Activated T-helper 17 cell treated with anti-CD3 and anti-CD28 coated beads, Interleukin-2, amount 50 U/mL, for 72 hours (primary cell): ENCODE results near the gene LCE5A. TPM values are rescaled to one million over a fixed set of nuclear protein-coding genes. Genes with fewer than 3 reads are reported as not detected.

ENCODE experiments used
- ATAC-seq: fragments of 150-1000 bp; cut with Tn5 transposase; replicated peaks from 2 replicates; pipeline ENCODE4 v1.10.0; 2021; ENCODE audit warnings: mild to moderate bottlenecking, moderate library complexity
- H3K27ac Mint-ChIP-seq: one replicate; pipeline ENCODE4 v1.8.0; 2022; ENCODE audit warnings: mixed read lengths
- H3K27me3 Mint-ChIP-seq: one replicate; pipeline ENCODE4 v1.8.0; 2022; ENCODE audit warnings: mixed read lengths
- H3K36me3 Mint-ChIP-seq: one replicate; pipeline ENCODE4 v1.8.0; 2022; ENCODE audit warnings: low read depth, mild to moderate bottlenecking, mixed read lengths
- H3K4me1 Mint-ChIP-seq: one replicate; pipeline ENCODE4 v1.8.0; 2022; ENCODE audit warnings: mixed read lengths
- H3K4me3 Mint-ChIP-seq: one replicate; pipeline ENCODE4 v1.8.0; 2022; ENCODE audit warnings: mild to moderate bottlenecking, mixed read lengths
- H3K9me3 Mint-ChIP-seq: one replicate; pipeline ENCODE4 v1.8.0; 2022; ENCODE audit warnings: mixed read lengths
- total RNA-seq, 2 donors: library from RNA; stranded (reverse); gene quantifications; one replicate each; pipeline ENCODE4 v1.2.3, GENCODE V29; 2022

The LCE5A gene
- total RNA-seq, 2 donors from 2014 or later: not detected

DNA sequence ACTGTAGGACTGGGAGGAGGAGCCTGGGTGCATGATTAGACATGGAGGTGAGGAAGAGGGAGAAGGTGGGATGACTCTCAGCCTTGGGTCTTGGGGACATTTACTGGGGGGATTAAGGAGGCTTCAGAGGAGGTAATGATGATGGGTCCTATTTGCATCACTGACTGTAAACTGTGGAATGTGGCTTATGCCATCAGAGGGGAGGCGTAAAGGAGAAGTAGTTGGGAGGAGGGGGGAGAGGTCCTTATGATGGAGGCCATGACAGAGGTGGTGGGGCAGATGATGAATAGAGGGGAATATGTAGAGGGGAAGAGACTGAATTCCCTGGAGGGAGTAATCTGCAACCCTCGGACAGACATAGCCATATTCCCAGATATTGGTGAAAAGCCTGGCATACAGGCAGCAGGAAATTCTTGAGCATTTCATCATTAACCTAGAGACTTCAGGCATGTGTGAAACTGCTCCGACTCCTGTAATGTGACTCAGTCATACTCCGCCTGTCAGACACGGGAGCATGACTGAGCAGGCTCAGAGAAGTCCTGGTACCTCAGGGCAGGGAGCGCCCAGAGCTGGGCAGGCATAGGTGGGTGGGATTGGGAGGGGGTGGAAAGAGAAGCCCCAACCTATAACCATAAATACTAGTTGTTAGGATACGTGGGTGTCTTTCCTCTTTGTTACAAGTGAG lies 8.0 kb upstream of the LCE5A start:
- Mint-ChIP-seq H3K9me3 (no peaks in the 10 kb centered on the region), H3K4me3 (no peak overlapping the region), H3K27me3 (peaks cover 11% of the 10 kb centered on the region), H3K27ac (no peak overlapping the region), H3K36me3 (no peaks in the 10 kb centered on the region), H3K4me1 (no peaks in the 10 kb centered on the region)
- no peak for ATAC-seq

DNA sequence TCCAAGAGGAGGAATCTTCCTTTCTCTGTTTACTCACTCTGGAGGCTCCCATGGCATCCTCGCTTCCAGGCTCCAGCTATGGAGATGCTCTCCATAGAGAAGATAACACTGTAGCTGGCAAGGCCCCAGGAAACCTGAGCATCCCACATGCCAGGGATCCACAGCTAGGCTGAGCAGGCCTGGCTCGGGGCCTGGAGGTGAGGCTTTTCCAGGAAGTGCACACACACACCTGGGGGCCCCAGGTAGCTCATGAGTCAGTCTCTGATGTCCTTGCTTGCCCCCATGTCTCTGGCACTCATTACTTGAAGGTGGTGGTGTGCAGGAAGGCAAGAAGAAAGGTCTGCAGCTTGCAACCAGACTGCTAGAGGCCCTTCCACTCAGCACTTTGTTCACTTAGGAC lies 5.5 kb upstream of the LCE5A start:
- no peak overlapping the region for H3K4me3 Mint-ChIP-seq
- H3K36me3 Mint-ChIP-seq: no peaks in the 10 kb centered on the region
- H3K4me1 Mint-ChIP-seq: no peaks in the 10 kb centered on the region
- ATAC-seq: no peak
- no peak overlapping the region for H3K27ac Mint-ChIP-seq
- H3K27me3 Mint-ChIP-seq: peaks cover 15% of the 10 kb centered on the region
- no peaks in the 10 kb centered on the region for H3K9me3 Mint-ChIP-seq

DNA sequence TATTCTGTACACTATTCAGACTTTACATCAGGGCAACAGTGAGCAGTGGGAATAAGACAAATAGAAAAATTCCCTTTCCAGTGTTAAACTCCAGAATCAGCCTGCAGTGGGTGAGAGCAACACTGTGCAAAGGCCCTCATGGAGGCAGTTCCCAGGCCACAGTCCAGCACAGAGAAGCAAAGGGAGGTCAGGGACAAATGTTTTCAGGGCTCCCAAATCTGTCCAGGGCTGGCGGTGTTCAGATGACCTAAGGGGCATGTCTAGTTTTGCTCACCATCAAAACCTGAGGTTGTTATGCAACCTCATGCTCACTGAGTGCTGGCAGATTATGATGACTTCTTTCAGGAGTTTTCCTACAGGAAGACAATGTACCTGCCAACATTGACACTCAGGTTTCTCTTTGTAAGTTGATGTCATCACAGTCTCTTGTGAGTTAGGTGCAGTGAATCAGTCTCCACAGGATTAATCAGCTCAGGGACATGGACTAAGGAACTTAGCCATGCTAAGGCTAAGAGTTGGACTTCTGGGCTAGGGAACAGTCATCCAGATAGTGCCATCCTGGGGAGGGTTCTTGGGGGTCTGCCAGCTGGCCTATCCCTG lies 3.6 kb upstream of the LCE5A start:
- Mint-ChIP-seq H3K36me3 (no peaks in the 10 kb centered on the region), H3K9me3 (no peaks in the 10 kb centered on the region), H3K4me3 (no peak overlapping the region), H3K27me3 (peaks cover 26% of the 10 kb centered on the region), H3K4me1 (no peaks in the 10 kb centered on the region), H3K27ac (no peak overlapping the region)
- ATAC-seq: no peak

DNA sequence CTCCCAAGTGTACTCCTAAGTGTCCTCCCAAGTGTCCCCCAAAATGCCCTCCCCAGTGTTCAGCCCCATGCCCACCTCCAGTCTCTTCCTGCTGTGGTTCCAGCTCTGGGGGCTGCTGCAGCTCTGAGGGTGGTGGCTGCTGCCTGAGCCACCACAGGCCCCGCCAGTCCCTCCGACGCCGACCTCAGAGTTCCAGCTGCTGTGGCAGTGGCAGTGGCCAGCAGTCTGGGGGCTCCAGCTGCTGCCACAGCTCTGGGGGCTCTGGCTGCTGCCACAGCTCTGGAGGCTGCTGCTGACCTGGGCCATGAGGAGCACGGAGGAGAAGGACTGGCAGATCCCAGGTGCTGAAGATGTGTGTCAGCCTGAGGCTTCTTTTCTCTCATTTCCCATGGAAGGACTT lies 993 bp downstream of the LCE5A start:
- Mint-ChIP-seq H3K4me3 (no peak overlapping the region), H3K4me1 (peaks cover 4% of the 10 kb centered on the region), H3K36me3 (no peaks in the 10 kb centered on the region), H3K9me3 (no peaks in the 10 kb centered on the region), H3K27ac (no peak overlapping the region), H3K27me3 (peaks cover 49% of the 10 kb centered on the region)
- no peak for ATAC-seq

DNA sequence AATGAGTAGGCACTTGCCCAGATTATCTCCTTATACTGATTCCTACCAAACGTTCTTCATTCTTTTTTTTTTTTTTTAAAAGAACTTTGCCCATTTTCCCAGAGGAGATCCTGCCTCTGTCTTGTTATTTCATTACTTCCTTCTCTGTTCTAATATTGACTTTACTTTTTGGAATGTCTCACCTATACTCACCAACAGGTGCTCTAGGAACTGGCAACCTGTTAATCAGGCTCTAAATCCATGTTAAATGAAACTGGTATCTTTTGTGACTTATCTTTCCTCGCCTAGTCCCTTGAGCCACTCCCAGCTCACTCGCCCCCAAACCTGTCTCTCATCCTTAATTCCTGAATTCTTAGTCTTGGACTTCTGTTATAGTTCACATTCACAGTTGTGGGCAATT lies 2.5 kb downstream of the LCE5A start:
- H3K4me3 Mint-ChIP-seq: no peak overlapping the region
- no peak for ATAC-seq
- peaks cover 4% of the 10 kb centered on the region for H3K4me1 Mint-ChIP-seq
- no peaks in the 10 kb centered on the region for H3K9me3 Mint-ChIP-seq
- no peak overlapping the region for H3K27ac Mint-ChIP-seq
- no peaks in the 10 kb centered on the region for H3K36me3 Mint-ChIP-seq
- peaks cover 53% of the 10 kb centered on the region for H3K27me3 Mint-ChIP-seq

DNA sequence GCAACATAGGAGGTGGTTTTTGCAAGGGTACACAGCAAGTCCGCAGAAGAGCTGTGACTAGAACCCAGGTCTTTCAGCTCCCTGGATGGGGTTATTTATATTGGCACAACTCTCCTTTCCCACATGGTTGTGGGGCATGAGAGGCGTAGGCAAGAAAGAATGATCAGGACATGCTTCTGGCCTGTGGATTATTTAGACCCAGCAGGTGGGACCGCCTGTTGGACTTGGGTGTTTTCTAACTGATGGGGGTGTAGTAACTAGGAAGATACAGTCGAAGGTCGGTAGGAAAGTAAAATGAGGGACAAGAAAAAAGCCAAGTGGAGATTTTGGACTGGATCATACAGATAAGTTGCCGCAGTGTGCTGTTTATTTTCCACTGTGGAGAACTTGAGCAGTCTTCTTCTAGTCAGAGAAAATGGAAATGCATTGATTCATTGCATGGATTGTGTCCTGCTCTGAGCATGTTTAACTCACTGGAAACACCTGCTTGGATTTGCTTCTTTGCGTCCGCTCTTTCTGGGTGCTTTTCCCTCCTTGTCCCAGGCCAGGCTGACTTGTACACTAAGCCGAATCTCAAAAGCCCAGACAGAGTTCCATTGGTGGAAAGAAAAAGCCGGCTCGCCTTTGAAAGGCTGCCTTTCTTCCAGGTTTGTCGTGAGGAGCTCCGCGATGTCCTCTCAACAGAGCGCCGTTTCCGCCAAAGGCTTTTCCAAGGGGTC lies 4.3 kb downstream of the LCE5A start:
- H3K4me1 Mint-ChIP-seq: peaks cover 4% of the 10 kb centered on the region
- peaks cover 51% of the 10 kb centered on the region for H3K27me3 Mint-ChIP-seq
- no peak overlapping the region for H3K27ac Mint-ChIP-seq
- ATAC-seq: no peak
- H3K9me3 Mint-ChIP-seq: no peaks in the 10 kb centered on the region
- no peak overlapping the region for H3K4me3 Mint-ChIP-seq
- no peaks in the 10 kb centered on the region for H3K36me3 Mint-ChIP-seq

DNA sequence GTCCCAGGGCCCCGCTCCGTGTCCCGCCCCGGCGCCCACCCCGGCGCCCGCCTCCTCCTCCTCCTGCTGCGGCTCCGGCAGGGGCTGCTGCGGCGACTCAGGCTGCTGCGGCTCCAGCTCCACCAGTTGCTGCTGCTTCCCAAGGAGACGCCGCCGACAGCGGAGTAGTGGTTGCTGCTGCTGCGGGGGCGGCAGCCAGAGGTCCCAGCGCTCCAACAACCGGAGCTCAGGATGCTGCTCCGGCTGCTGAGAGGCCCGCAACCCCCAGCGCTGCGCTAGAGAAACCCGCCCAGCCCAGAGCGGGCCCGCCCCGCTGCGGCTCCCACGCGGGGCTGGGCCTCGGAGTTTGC lies 4.8 kb downstream of the LCE5A start:
- ATAC-seq: no peak
- H3K9me3 Mint-ChIP-seq: no peaks in the 10 kb centered on the region
- no peak overlapping the region for H3K4me3 Mint-ChIP-seq
- H3K4me1 Mint-ChIP-seq: peaks cover 4% of the 10 kb centered on the region
- H3K27me3 Mint-ChIP-seq: peaks cover 45% of the 10 kb centered on the region
- H3K27ac Mint-ChIP-seq: no peak overlapping the region
- H3K36me3 Mint-ChIP-seq: no peaks in the 10 kb centered on the region

DNA sequence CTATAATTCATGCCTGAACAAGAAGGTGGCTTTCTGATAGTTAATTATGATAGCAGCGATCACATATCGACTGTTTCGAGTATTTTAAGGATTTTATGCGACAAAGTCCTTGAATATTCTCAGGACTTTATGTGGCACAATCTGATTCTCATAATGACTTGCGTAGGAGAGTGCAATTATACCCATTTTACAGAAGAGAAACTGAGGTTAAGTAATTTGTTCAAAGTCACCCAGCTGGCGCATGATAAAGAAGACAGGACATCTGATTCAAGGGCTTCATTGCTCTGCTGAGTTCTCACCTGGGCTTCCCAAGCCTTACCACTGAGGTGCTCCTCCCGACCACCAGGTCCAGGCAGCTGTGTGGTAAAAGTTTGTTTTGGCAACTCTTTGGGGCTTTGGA lies 5.5 kb downstream of the LCE5A start:
- Mint-ChIP-seq H3K9me3 (no peaks in the 10 kb centered on the region), H3K4me1 (peaks cover 4% of the 10 kb centered on the region), H3K36me3 (no peaks in the 10 kb centered on the region), H3K27me3 (peaks cover 40% of the 10 kb centered on the region), H3K4me3 (no peak overlapping the region), H3K27ac (no peak overlapping the region)
- no peak for ATAC-seq

DNA sequence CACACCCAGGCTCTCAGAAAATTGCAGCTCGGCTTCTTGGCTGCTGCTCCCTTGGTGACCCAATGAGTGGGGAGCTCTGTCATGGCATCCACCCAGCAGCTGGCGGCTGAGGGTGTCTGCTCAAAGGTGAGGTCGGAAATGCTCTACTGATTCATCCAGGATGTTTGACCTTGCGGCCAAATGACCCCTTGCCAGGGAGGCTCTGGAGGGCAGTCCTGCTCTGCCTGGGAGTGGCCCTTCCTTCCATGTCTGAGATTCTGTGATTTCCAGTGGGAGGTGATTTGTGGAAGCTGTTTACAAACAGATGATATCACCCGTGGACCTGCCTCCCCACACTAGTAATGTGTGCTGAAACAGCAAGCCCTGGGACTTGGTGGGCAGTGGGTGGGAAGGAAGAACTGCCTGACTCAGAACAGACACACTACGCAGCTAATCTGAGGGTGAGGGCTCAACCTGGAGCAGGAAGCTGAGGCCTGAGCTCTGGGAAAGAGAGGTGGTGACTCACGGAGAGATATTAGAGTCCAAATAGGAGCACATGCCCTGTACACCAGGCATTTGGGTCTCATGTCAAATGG lies 6.7 kb downstream of the LCE5A start:
- Mint-ChIP-seq H3K27me3 (peaks cover 35% of the 10 kb centered on the region), H3K4me3 (no peak overlapping the region), H3K36me3 (no peaks in the 10 kb centered on the region), H3K27ac (no peak overlapping the region), H3K4me1 (peaks cover 4% of the 10 kb centered on the region), H3K9me3 (no peaks in the 10 kb centered on the region)
- no peak for ATAC-seq

DNA sequence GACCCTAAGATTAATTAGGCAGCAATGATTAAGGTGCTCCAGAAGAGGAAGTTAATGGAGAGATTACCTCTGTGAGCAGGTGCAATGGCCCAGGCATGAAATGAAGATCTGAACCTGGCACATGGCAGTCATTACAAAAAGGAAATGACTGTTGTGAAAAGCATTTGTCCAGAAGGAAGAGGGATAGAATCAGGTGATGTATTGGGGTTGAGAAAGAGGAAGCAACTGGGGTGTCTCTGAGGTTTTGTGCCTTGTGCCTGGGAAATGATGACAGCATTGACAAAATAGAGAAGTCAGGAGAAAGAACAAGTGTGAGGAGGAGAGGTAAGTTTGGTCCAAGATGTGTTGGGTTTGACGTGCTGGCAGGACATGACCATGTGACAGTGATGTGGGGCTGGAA lies 9.2 kb downstream of the LCE5A start:
- Mint-ChIP-seq H3K27ac (no peak overlapping the region), H3K36me3 (no peaks in the 10 kb centered on the region), H3K9me3 (no peaks in the 10 kb centered on the region), H3K4me3 (no peak overlapping the region), H3K4me1 (peaks cover under 1% of the 10 kb centered on the region), H3K27me3 (peaks cover 28% of the 10 kb centered on the region)
- no peak for ATAC-seq

DNA sequence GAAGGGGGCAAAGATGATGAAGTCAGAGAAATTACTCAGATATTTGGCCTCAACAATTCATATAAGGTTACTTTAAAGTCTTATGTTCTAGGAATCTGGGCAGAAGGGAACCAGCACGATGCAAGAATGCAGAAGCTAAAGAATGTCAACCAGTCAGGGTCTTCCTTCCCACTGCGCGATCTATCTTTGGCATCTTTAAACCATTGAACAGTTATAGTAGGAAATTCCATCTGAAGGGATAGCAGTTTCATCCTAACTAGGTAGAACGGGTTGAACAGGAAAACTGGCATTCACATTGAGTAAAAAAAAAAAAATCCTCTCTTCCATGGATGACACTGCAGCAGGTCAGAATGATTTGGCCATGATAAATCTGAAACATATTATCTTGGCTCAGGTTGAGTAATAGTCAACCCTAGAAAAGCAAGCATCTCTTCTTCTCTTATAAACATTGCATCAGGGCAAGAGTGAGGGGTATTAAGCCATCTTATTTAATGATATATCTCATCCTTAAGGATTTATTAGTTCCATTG lies 10.0 kb downstream of the LCE5A start:
- H3K27me3 Mint-ChIP-seq: peaks cover 26% of the 10 kb centered on the region
- no peaks in the 10 kb centered on the region for H3K9me3 Mint-ChIP-seq
- ATAC-seq: no peak
- no peaks in the 10 kb centered on the region for H3K36me3 Mint-ChIP-seq
- no peak overlapping the region for H3K4me3 Mint-ChIP-seq
- H3K4me1 Mint-ChIP-seq: no peaks in the 10 kb centered on the region
- H3K27ac Mint-ChIP-seq: no peak overlapping the region

DNA sequence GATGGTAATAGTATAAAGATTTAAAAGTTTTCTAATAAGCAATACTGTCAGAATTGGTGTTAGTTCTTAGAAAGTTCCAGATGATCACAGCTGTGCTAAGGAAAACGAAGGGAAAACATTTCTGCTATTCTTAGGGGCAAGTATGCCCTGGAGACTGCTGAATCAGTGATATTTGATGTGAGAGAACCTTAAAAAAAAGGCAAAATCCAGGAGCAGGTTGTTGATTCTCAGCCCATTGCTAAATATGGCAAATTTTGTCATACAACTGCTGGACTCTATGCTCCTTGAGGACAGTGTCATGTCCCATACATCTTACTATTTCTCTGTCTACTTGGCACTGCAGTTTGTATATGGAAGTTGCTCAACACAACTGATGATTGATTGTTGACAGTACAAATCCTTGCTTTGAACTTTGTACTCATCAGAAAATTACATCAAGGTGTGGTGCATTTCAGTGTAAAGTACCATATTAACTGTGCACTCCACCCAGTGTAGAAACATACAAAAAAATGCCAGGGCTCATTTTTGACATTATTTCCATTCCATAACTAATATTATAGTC lies 14.6 kb downstream of the LCE5A start:
- no peaks in the 10 kb centered on the region for H3K9me3 Mint-ChIP-seq
- no peak for ATAC-seq
- no peaks in the 10 kb centered on the region for H3K4me1 Mint-ChIP-seq
- no peaks in the 10 kb centered on the region for H3K36me3 Mint-ChIP-seq
- H3K27ac Mint-ChIP-seq: no peak overlapping the region
- H3K27me3 Mint-ChIP-seq: peaks cover 38% of the 10 kb centered on the region
- no peak overlapping the region for H3K4me3 Mint-ChIP-seq

DNA sequence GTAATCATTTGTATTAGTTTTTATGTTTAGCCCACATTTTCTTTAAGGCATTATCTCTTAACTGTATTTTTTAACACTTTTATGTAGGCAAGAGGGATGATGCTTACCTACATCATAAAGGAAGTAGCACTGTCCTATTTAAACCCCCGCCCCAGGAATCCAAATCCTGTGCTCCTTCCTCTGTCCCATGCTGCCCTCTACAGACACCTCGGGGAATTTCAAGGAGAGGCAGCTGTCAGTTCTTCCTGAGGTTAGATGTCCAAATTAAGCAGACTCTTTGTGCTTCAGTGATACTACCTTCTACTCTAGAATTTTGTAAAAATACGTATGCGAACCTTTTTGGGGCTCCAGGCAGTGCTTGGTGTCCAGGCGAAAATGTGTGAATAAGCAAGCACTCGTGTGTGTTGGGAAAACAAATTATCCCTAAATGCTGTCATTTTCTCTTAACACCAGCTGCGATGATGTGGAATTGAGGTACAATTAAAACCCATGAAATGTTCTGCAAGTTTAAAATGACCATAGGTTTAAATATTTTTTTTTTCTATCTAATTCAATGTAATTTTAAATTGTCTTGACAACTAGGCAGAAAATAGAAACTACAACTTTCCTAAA lies 22.8 kb downstream of the LCE5A start:
- Mint-ChIP-seq H3K4me1 (no peaks in the 10 kb centered on the region), H3K27me3 (peaks cover 36% of the 10 kb centered on the region), H3K27ac (no peak overlapping the region), H3K4me3 (no peak overlapping the region), H3K9me3 (no peaks in the 10 kb centered on the region), H3K36me3 (no peaks in the 10 kb centered on the region)
- peak; percentile 32 for ATAC-seq

DNA sequence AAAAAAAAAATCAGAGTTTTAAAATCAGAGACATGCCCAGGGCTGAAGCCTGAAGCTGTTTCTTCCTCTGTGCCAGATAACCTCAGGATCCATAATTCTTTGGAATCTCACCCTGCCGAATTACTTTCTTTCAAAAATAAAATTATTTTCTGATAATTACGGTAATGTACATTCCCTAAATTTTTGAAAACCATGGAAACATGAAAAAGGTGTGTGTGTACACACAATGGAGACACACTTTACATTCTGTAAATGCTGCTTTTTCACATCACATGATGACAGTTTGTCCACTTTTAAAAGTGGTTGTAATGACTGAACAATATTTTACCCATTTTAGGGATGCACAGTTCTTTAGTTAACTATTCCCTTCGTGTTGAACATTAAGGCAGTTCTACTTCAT lies 25.2 kb downstream of the LCE5A start:
- ATAC-seq: no peak
- Mint-ChIP-seq H3K27me3 (peaks cover 31% of the 10 kb centered on the region), H3K4me3 (no peak overlapping the region), H3K27ac (no peak overlapping the region), H3K4me1 (no peaks in the 10 kb centered on the region), H3K9me3 (no peaks in the 10 kb centered on the region), H3K36me3 (no peaks in the 10 kb centered on the region)
